22Rv1 (cell line): ENCODE measurements around the gene SLC25A33.

ENCODE experiments used
- ZFX ChIP-seq: fragments of 450-650 bp; IDR thresholded peaks from 2 replicates; pipeline ENCODE4 v1.6.1; 2017; ENCODE audit warnings: antibody characterized with exemption, borderline replicate concordance
- TF ChIP-seq, protein P1 (sequence below): fragments of 450-650 bp; IDR thresholded peaks from 2 replicates; pipeline ENCODE4 v1.5.1; 2017; ENCODE audit warnings: mild to moderate bottlenecking

- TF ChIP-seq, protein P1, sequence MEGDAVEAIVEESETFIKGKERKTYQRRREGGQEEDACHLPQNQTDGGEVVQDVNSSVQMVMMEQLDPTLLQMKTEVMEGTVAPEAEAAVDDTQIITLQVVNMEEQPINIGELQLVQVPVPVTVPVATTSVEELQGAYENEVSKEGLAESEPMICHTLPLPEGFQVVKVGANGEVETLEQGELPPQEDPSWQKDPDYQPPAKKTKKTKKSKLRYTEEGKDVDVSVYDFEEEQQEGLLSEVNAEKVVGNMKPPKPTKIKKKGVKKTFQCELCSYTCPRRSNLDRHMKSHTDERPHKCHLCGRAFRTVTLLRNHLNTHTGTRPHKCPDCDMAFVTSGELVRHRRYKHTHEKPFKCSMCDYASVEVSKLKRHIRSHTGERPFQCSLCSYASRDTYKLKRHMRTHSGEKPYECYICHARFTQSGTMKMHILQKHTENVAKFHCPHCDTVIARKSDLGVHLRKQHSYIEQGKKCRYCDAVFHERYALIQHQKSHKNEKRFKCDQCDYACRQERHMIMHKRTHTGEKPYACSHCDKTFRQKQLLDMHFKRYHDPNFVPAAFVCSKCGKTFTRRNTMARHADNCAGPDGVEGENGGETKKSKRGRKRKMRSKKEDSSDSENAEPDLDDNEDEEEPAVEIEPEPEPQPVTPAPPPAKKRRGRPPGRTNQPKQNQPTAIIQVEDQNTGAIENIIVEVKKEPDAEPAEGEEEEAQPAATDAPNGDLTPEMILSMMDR: no peak
- no peak for TF ChIP-seq ZFX
Measured at GRCh38 chr1:9536301-9536700, 3.0 kb upstream of the SLC25A33 start.
